ENCODE data around the gene RPS27A. TPM values are rescaled to one million over a fixed set of nuclear protein-coding genes. Genes with fewer than 3 reads are reported as not detected.
"Not testable (repeated sequence)": the region's sequence is repeated elsewhere in the genome, so short reads cannot be mapped to it uniquely, and the experiment has no call there.

The RPS27A gene
- total RNA-seq, 1 donor from 2014 or later = 963 TPM

DNA sequence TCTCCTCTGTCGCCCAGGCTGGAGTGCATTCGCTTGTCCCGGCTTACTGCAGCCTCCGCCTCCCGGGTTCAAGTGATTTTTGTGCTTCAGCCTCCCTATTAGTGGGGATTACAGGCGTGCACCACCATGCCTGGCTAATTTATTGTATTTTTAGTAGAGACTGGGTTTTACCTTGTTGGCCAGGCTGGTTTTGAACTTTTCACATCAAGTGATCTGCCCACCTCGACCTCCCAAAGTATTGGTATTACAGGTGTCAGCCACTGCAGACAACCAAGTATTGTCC is 1.1 kb downstream of the RPS27A start:
- peak overlapping the region; percentile 70 to 95 for H3K4me3 ChIP-seq
- intact Hi-C loops (cut with DNase I) = no loop called here
- peaks cover 0 to 42% of the 10 kb centered on the region in 2 donors for H3K36me3 ChIP-seq
- H3K27me3 ChIP-seq = no peaks in the 10 kb centered on the region
- no peak for DNase-seq (ENCODE audit: extremely low spot score in 2 of 2)
- H3K27ac ChIP-seq = peak overlapping the region; percentile 92
- H3K4me1 ChIP-seq = peaks cover 25% of the 10 kb centered on the region
- TF ChIP-seq, protein P1, sequence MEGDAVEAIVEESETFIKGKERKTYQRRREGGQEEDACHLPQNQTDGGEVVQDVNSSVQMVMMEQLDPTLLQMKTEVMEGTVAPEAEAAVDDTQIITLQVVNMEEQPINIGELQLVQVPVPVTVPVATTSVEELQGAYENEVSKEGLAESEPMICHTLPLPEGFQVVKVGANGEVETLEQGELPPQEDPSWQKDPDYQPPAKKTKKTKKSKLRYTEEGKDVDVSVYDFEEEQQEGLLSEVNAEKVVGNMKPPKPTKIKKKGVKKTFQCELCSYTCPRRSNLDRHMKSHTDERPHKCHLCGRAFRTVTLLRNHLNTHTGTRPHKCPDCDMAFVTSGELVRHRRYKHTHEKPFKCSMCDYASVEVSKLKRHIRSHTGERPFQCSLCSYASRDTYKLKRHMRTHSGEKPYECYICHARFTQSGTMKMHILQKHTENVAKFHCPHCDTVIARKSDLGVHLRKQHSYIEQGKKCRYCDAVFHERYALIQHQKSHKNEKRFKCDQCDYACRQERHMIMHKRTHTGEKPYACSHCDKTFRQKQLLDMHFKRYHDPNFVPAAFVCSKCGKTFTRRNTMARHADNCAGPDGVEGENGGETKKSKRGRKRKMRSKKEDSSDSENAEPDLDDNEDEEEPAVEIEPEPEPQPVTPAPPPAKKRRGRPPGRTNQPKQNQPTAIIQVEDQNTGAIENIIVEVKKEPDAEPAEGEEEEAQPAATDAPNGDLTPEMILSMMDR (IDR thresholded peaks at IDR 0.05) = no peak
- TF ChIP-seq POLR2AphosphoS5 (IDR thresholded peaks at IDR 0.05; ENCODE audit: insufficient read depth in 1 of 2, low read depth in 1 of 2) (no peak), POLR2A (IDR thresholded peaks at IDR 0.05) (no peak)
- no peaks in the 10 kb centered on the region for H3K9me3 ChIP-seq

DNA sequence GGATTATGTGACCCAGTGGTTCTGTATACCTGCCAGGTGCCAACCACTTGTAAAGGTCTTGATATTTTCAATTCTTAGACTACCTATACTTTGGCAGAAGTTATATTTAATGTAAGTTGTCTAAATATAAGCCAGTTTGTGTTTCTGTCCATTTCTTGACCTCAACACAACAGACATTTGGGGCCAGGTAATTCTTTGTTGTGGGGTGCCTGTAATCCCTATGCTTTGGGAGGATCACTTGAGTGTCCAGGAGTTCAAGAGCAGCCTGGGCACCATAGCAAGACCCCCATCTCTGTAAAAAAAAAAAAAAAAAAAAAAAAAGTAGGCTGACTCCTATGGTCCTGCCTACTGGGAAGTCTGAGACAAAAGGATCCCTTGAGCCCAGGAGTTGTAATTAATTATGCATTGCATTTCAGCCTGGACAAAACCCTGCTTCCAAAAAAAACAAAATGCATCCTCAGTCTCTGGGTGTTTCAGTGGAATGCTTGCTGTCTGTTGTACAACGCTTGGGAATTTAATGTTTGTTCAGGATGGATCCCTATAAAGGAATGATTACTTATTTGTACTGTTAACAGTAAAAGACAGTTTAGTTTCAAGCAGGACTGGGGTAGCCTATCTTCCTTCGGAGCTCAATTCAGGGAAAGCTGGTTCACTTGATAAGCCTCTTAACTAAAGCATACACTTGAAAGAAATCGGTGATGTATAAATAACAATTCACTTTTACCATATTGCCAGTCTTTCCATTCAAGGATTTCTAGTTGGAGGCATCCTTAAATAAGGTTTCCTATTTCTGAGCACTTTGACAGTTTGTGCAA is 3.4 kb downstream of the RPS27A start:
- Histone ChIP-seq H3K4me3 (no peak overlapping the region), H3K36me3 (peaks cover 0 to 47% of the 10 kb centered on the region in 2 donors), H3K27me3 (no peaks in the 10 kb centered on the region), H3K9me3 (no peaks in the 10 kb centered on the region), H3K4me1 (peaks cover 20% of the 10 kb centered on the region), H3K27ac (no peak overlapping the region)
- TF ChIP-seq POLR2AphosphoS5 (IDR thresholded peaks at IDR 0.05; ENCODE audit: insufficient read depth in 1 of 2, low read depth in 1 of 2) (no peak), POLR2A (IDR thresholded peaks at IDR 0.05) (no peak)
- TF ChIP-seq, protein P1 (IDR thresholded peaks at IDR 0.05) = no peak
- intact Hi-C loops (cut with DNase I) = no loop called here
- no peak for DNase-seq (ENCODE audit: extremely low spot score in 2 of 2)

DNA sequence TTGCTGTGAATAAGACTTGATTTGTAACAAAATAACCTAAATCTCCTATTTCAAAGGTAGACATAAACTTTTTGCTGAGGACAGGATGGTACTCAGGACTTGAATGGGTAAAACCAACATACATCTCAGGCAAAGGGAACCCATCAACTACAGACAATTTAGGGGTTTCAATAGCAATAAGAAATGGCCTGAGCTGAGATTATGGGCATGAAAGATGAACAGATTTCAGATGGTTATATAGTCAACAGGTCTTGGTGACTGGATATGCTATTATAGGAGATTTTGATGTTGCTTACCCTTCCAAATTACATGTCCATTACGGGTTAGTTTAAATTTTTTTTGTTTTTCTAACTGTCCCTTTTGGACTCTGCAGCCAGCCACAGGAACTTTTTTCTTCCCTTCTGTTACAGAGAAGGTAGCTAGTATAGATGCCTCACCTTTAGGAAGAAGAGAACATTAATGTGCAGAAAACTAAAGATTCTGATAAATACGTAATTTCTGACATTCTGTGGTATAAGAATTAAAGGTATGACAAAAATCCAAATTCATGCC is 4.6 kb downstream of the RPS27A start:
- Histone ChIP-seq H3K9me3 (no peaks in the 10 kb centered on the region), H3K4me3 (no peak overlapping the region), H3K27me3 (no peaks in the 10 kb centered on the region), H3K4me1 (peaks cover 13% of the 10 kb centered on the region), H3K36me3 (peaks cover 0 to 47% of the 10 kb centered on the region in 2 donors), H3K27ac (no peak overlapping the region)
- no peak for TF ChIP-seq POLR2A (IDR thresholded peaks at IDR 0.05)
- TF ChIP-seq POLR2AphosphoS5 (IDR thresholded peaks at IDR 0.05; ENCODE audit: insufficient read depth in 1 of 2, low read depth in 1 of 2) = no peak
- TF ChIP-seq, protein P1 (IDR thresholded peaks at IDR 0.05) = no peak
- intact Hi-C loops (cut with DNase I) = no loop called here
- no peak for DNase-seq (ENCODE audit: extremely low spot score in 2 of 2)

GRCh38 chr2:55239656-55240222 is 7.3 kb downstream of the RPS27A start:
- Histone ChIP-seq H3K4me3 (no peak overlapping the region), H3K27ac (no peak overlapping the region), H3K36me3 (peaks cover 0 to 45% of the 10 kb centered on the region in 2 donors), H3K9me3 (no peaks in the 10 kb centered on the region), H3K27me3 (no peaks in the 10 kb centered on the region), H3K4me1 (no peaks in the 10 kb centered on the region)
- DNase-seq (ENCODE audit: extremely low spot score in 2 of 2) = no peak
- intact Hi-C loops (cut with DNase I) = no loop called here
- TF ChIP-seq POLR2AphosphoS5 (IDR thresholded peaks at IDR 0.05; ENCODE audit: insufficient read depth in 1 of 2, low read depth in 1 of 2) = no peak
- TF ChIP-seq, protein P1 (IDR thresholded peaks at IDR 0.05) = no peak
- TF ChIP-seq POLR2A (IDR thresholded peaks at IDR 0.05) = no peak

DNA sequence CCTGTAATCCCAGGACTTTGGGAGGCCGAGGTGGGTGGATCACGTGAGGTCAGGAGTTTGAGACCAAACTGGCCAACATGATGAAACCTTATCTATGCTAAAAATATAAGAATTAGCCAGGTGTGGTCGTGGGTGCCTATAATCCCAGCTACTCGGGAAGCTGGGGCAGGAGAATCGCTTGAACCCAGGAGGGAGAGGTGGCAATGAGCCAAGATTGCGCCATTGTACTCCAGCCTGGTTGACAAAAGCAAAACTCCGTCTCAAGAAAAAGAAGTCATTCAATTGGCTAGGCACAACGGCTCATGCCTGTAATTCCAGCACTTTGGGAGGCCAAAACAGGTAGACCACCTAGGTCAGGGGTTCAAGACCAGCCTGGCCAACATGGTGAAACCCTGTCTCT is 9.1 kb downstream of the RPS27A start:
- not testable (repeated sequence) for DNase-seq (ENCODE audit: extremely low spot score in 2 of 2)
- H3K36me3 ChIP-seq = peaks cover 0 to 34% of the 10 kb centered on the region in 2 donors

More for the DNA sequence above, 9.1 kb downstream of the RPS27A start:
- H3K9me3 ChIP-seq; H3K27ac ChIP-seq; H3K4me1 ChIP-seq; intact Hi-C loops (cut with DNase I); H3K27me3 ChIP-seq; H3K4me3 ChIP-seq: not testable (repeated sequence)
